Mesenchymal stem cell (in vitro differentiated cells and primary cell): ENCODE results near the gene ABTB2.

Experiments
- DNase-seq: peaks from one replicate; pipeline ENCODE4 v3.0.0-alpha.2; 2013
- H2AFZ ChIP-seq: one replicate; pipeline ENCODE4 v1.6.1; 2013; ENCODE audit warnings: low read depth, mild to moderate bottlenecking, control low read depth, inconsistent platforms, low read length, moderate library complexity
- H2AK5ac ChIP-seq: 2 replicates; pipeline ENCODE4 v1.6.1; 2013; ENCODE audit warnings: low read length, moderate library complexity, mild to moderate bottlenecking, inconsistent platforms; ENCODE audit not compliant: severe bottlenecking
- H2BK120ac ChIP-seq: one replicate; pipeline ENCODE4 v1.6.1; 2013; ENCODE audit warnings: low read depth, mild to moderate bottlenecking, inconsistent platforms, low read length, moderate library complexity
- H2BK12ac ChIP-seq, 2 experiments: one replicate each; pipeline ENCODE4 v1.6.1; 2013; ENCODE audit warnings: inconsistent platforms in 2 of 2, low read length in 2 of 2, mild to moderate bottlenecking in 2 of 2, moderate library complexity in 2 of 2, control low read depth in 1 of 2
- H2BK15ac ChIP-seq: one replicate; pipeline ENCODE4 v1.6.1; 2013; ENCODE audit warnings: mild to moderate bottlenecking, low read depth, inconsistent platforms; ENCODE audit not compliant: poor library complexity, severe bottlenecking
- H2BK5ac ChIP-seq: 2 replicates; pipeline ENCODE4 v1.6.1; 2013; ENCODE audit warnings: low read depth, mild to moderate bottlenecking, low read length, control low read depth, inconsistent platforms; ENCODE audit not compliant: poor library complexity, severe bottlenecking
- H3K14ac ChIP-seq, 2 experiments: one replicate each; pipeline ENCODE4 v1.6.1; 2013; ENCODE audit warnings: inconsistent platforms in 2 of 2, low read length in 2 of 2, control low read depth in 1 of 2, mild to moderate bottlenecking in 1 of 2, moderate library complexity in 1 of 2
- H3K18ac ChIP-seq, 2 experiments: one replicate each; pipeline ENCODE4 v1.6.1; 2013; ENCODE audit warnings: inconsistent platforms in 2 of 2, low read length in 2 of 2, control low read depth in 1 of 2, low read depth in 1 of 2, mild to moderate bottlenecking in 1 of 2
- H3K23ac ChIP-seq, 2 experiments: one replicate each; pipeline ENCODE4 v1.6.1; 2013; ENCODE audit warnings: inconsistent platforms in 2 of 2, low read length in 2 of 2, mild to moderate bottlenecking in 2 of 2, moderate library complexity in 2 of 2, control low read depth in 1 of 2
- H3K27ac ChIP-seq: 2 replicates; pipeline ENCODE4 v1.5.1; 2013; ENCODE audit warnings: mild to moderate bottlenecking, moderate library complexity, low read length, control low read depth, inconsistent platforms; ENCODE audit not compliant: poor library complexity, severe bottlenecking
- H3K27me3 ChIP-seq, 2 experiments: 2 replicates each; pipeline versions ENCODE4 v1.6.1 to v1.7.0; 2013; ENCODE audit warnings: low read length in 2 of 2, mild to moderate bottlenecking in 2 of 2, moderate library complexity in 2 of 2, control low read depth in 1 of 2, inconsistent platforms in 1 of 2; ENCODE audit not compliant: control insufficient read depth in 1 of 2, insufficient read depth in 1 of 2
- H3K36me3 ChIP-seq, 2 experiments: 2 replicates each; pipeline versions ENCODE4 v1.6.1 to v1.7.0; 2013; ENCODE audit warnings: low read length in 2 of 2, control low read depth in 1 of 2, inconsistent platforms in 1 of 2, low read depth in 1 of 2, mild to moderate bottlenecking in 1 of 2; ENCODE audit not compliant: insufficient read depth in 2 of 2, control insufficient read depth in 1 of 2
- H3K4ac ChIP-seq, 2 experiments: one replicate each; pipeline ENCODE4 v1.6.1; 2013; ENCODE audit warnings: inconsistent platforms in 2 of 2, low read length in 2 of 2, mild to moderate bottlenecking in 2 of 2, moderate library complexity in 2 of 2, control low read depth in 1 of 2, low read depth in 1 of 2
- H3K4me1 ChIP-seq: 2 replicates; pipeline ENCODE4 v1.6.1; 2013; ENCODE audit warnings: low read depth, low read length, control low read depth; ENCODE audit not compliant: control insufficient read depth, insufficient read depth
- H3K4me2 ChIP-seq: 2 replicates; pipeline ENCODE4 v1.6.1; 2013; ENCODE audit warnings: low read length, mild to moderate bottlenecking, inconsistent platforms; ENCODE audit not compliant: poor library complexity, severe bottlenecking
- H3K4me3 ChIP-seq, 2 experiments: 2 replicates each; pipeline versions ENCODE4 v1.5.1 to v1.7.0; 2013; ENCODE audit warnings: low read length in 2 of 2, mild to moderate bottlenecking in 2 of 2, control low read depth in 1 of 2, low read depth in 1 of 2; ENCODE audit not compliant: insufficient read depth in 1 of 2
- H3K79me1 ChIP-seq: replicated peaks from 2 replicates; pipeline ENCODE4 v1.6.1; 2013; ENCODE audit warnings: mild to moderate bottlenecking, control low read depth, low read length, inconsistent platforms; ENCODE audit not compliant: poor library complexity, severe bottlenecking
- H3K9ac ChIP-seq: 2 replicates; pipeline ENCODE4 v1.7.0; 2013; ENCODE audit warnings: mild to moderate bottlenecking, low read length, moderate library complexity
- H3K9me3 ChIP-seq: 2 replicates; pipeline ENCODE4 v1.7.0; 2013; ENCODE audit warnings: mild to moderate bottlenecking, low read length; ENCODE audit not compliant: control insufficient read depth
- H4K8ac ChIP-seq: one replicate; pipeline ENCODE4 v1.6.1; 2013; ENCODE audit warnings: inconsistent platforms, mild to moderate bottlenecking, low read length, moderate library complexity
- H4K91ac ChIP-seq: one replicate; pipeline ENCODE4 v1.6.1; 2013; ENCODE audit warnings: mild to moderate bottlenecking, low read length, inconsistent platforms
- WGBS: methylation state at CpG from one replicate; pipeline ENCODE4 v1.1.7; 2013; ENCODE audit warnings: mixed read lengths; 5-methylcytosine and 5-hydroxymethylcytosine counted together

The ABTB2 gene

GRCh38 chr11:34203377-34203871 is 154.4 kb downstream of the ABTB2 start:
- Histone ChIP-seq H2BK120ac (no peak overlapping the region), H3K27ac (no peak overlapping the region), H4K91ac (no peak overlapping the region), H3K9me3 (no peaks in the 10 kb centered on the region), H3K27me3 (no peaks in the 10 kb centered on the region), H2AFZ (no peak overlapping the region), H3K23ac (no peak overlapping the region), H3K14ac (no peak overlapping the region), H3K18ac (no peak overlapping the region), H2BK5ac (no peak overlapping the region), H3K79me1 (peaks cover 17% of the 10 kb centered on the region), H4K8ac (no peak overlapping the region), H3K4me1 (peaks cover 34% of the 10 kb centered on the region), H2BK15ac (no peak overlapping the region), H3K4me2 (no peak overlapping the region), H3K4ac (no peak overlapping the region), H2BK12ac (no peak overlapping the region), H3K36me3 (peaks cover 0 to 9% of the 10 kb centered on the region in 2 experiments), H3K4me3 (no peak overlapping the region), H2AK5ac (no peak overlapping the region), H3K9ac (no peak overlapping the region)
- DNase-seq: no peak
- WGBS: 59% methylated on average over 4 of the region's 5 CpGs

- no peak overlapping the region for H2BK15ac ChIP-seq
- H3K23ac ChIP-seq: no peak overlapping the region
- no peak overlapping the region for H3K4me2 ChIP-seq
- DNase-seq: no peak
- H2AFZ ChIP-seq: no peak overlapping the region
- peaks cover 20% of the 10 kb centered on the region for H3K79me1 ChIP-seq
- H3K18ac ChIP-seq: no peak overlapping the region
- H2BK5ac ChIP-seq: no peak overlapping the region
- H3K9me3 ChIP-seq: no peaks in the 10 kb centered on the region
- H3K27ac ChIP-seq: no peak overlapping the region
- no peak overlapping the region for H3K4me3 ChIP-seq
- H3K4me1 ChIP-seq: peaks cover 29% of the 10 kb centered on the region
- WGBS: 87% methylated on average over 2 of the region's 3 CpGs
- H3K9ac ChIP-seq: no peak overlapping the region
- H3K27me3 ChIP-seq: no peaks in the 10 kb centered on the region
- no peak overlapping the region for H2AK5ac ChIP-seq
- no peak overlapping the region for H4K8ac ChIP-seq
- no peak overlapping the region for H3K4ac ChIP-seq
- H3K36me3 ChIP-seq: peaks cover 0 to 21% of the 10 kb centered on the region in 2 experiments
- H2BK12ac ChIP-seq: no peak overlapping the region
- H2BK120ac ChIP-seq: no peak overlapping the region
- H4K91ac ChIP-seq: no peak overlapping the region
- no peak overlapping the region for H3K14ac ChIP-seq
Observed at GRCh38 chr11:34201129-34201528, 156.7 kb downstream of the ABTB2 start.

GRCh38 chr11:34199525-34199924 is 158.3 kb downstream of the ABTB2 start:
- Histone ChIP-seq H2AFZ (no peak overlapping the region), H3K27ac (no peak overlapping the region), H3K9me3 (no peaks in the 10 kb centered on the region), H3K27me3 (no peaks in the 10 kb centered on the region), H2BK15ac (no peak overlapping the region), H2BK5ac (no peak overlapping the region), H2BK120ac (no peak overlapping the region), H2AK5ac (no peak overlapping the region), H4K91ac (no peak overlapping the region), H3K36me3 (peaks cover 0 to 27% of the 10 kb centered on the region in 2 experiments), H3K9ac (no peak overlapping the region), H3K4me3 (no peak overlapping the region), H3K14ac (no peak overlapping the region), H3K4ac (no peak overlapping the region), H3K79me1 (peaks cover 24% of the 10 kb centered on the region), H3K18ac (no peak overlapping the region), H4K8ac (no peak overlapping the region), H3K23ac (no peak overlapping the region), H3K4me2 (no peak overlapping the region), H3K4me1 (peaks cover 22% of the 10 kb centered on the region), H2BK12ac (no peak overlapping the region)
- no peak for DNase-seq
- WGBS: 62% methylated on average over 3 of the region's 5 CpGs

DNA sequence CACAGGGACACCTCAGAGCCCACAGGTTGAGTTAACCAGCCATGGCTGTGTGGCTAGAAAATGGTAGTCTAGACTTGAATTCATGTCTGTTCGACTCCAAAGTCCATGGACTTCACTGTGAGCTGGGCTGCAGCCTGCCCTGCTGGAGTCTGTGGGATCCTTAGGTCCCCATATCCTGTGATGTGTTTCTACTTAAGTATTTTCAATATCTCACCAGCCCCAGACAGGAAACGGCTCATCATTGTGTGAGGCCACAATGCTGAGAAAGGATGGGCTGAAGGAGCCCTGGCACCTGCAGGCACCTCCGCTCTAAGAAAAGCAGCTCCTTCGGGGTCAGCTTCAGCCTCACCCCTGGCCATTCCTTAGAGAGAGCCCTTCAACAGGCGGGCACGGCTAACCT is 159.3 kb downstream of the ABTB2 start:
- 88% methylated on average over 4 of the region's 6 CpGs for WGBS
- no peaks in the 10 kb centered on the region for H3K27me3 ChIP-seq
- peaks cover 16% of the 10 kb centered on the region for H3K4me1 ChIP-seq
- H3K4me2 ChIP-seq: no peak overlapping the region
- H3K27ac ChIP-seq: no peak overlapping the region
- H4K91ac ChIP-seq: no peak overlapping the region
- H3K36me3 ChIP-seq: peaks cover 0 to 27% of the 10 kb centered on the region in 2 experiments
- H2BK15ac ChIP-seq: no peak overlapping the region
- H3K4me3 ChIP-seq: no peak overlapping the region
- DNase-seq: no peak
- H2AFZ ChIP-seq: no peak overlapping the region
- no peak overlapping the region for H2BK5ac ChIP-seq
- no peak overlapping the region for H3K4ac ChIP-seq
- H3K14ac ChIP-seq: no peak overlapping the region
- H3K9ac ChIP-seq: no peak overlapping the region
- H2BK12ac ChIP-seq: no peak overlapping the region
- no peak overlapping the region for H2BK120ac ChIP-seq
- H2AK5ac ChIP-seq: no peak overlapping the region
- H3K18ac ChIP-seq: no peak overlapping the region
- no peaks in the 10 kb centered on the region for H3K9me3 ChIP-seq
- no peak overlapping the region for H3K23ac ChIP-seq
- H3K79me1 ChIP-seq: peaks cover 28% of the 10 kb centered on the region
- no peak overlapping the region for H4K8ac ChIP-seq
